ENCODE results near the gene ANKRD62.
"Not testable (repeated sequence)": the region's sequence is repeated elsewhere in the genome, so short reads cannot be mapped to it uniquely, and the experiment has no call there.

The ANKRD62 gene

DNA sequence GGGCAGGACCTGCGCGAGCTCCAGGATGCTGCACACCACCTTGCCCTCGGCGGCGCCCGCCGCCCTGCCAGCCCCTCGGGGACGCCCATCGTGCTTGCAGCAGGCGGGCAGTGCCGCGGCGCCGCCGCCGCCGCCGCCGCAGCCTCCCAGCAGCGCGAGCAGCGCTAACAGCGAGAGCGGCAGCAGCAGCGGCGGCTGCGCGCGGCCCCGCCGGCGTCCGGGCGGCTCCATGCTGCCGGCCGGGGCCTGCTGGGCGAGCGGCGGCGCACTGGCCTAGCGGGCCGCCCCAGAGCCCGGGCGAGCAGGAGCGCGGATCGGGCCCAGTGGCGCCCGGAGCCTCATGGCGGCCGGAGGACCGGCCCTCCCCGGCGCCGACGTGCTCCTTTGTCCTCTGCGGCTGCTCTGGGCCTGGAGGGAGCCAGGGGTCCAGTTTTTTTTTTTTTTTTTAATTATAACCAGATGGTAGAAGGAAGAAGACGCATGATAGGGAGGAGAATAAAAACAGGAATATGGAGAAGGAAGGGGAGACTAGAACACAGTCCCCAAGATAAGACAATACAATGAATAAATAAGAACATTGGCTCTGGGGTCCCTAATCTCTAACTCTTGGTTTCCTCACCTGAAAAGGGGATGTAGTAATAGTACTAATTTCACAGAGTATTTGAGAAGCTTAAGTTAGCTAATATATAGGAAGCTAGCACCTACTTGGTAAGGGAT, 17.1 kb upstream of the ANKRD62 start:
- TF ChIP-seq, protein P1, sequence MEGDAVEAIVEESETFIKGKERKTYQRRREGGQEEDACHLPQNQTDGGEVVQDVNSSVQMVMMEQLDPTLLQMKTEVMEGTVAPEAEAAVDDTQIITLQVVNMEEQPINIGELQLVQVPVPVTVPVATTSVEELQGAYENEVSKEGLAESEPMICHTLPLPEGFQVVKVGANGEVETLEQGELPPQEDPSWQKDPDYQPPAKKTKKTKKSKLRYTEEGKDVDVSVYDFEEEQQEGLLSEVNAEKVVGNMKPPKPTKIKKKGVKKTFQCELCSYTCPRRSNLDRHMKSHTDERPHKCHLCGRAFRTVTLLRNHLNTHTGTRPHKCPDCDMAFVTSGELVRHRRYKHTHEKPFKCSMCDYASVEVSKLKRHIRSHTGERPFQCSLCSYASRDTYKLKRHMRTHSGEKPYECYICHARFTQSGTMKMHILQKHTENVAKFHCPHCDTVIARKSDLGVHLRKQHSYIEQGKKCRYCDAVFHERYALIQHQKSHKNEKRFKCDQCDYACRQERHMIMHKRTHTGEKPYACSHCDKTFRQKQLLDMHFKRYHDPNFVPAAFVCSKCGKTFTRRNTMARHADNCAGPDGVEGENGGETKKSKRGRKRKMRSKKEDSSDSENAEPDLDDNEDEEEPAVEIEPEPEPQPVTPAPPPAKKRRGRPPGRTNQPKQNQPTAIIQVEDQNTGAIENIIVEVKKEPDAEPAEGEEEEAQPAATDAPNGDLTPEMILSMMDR (IDR thresholded peaks at IDR 0.05; ENCODE audit: extremely low read depth, insufficient read depth, missing control alignments) = no peak
- DNase-seq (ENCODE audit: low spot score) = peak; percentile 51
- in situ Hi-C loops (cut with MboI; ENCODE audit: low pct_unique_long_range_greater_than_20kb, low sequenced_read_pairs, unreplicated experiment) = no loop called here

DNA sequence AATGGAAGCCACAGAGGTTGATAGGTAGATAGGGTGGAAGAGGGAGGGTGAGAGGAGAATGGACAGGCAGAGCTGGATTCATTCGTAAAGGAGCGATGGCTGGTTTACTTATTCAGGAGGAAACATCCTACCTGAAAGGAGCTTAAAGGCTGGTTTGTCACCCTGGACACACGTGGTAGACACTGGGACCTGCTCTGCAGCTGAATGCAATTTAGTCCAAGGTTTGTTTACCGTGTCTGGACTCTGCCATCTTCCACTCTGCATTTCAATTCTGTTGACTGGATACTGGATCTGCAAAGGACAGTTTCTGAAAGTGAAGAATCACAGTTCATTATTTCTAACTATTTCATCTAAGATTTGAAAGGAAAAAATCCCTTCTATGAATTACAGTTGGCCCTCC, 15.6 kb upstream of the ANKRD62 start:
- DNase-seq (ENCODE audit: low spot score); in situ Hi-C loops (cut with MboI; ENCODE audit: low pct_unique_long_range_greater_than_20kb, low sequenced_read_pairs, unreplicated experiment): not testable (repeated sequence)

DNA sequence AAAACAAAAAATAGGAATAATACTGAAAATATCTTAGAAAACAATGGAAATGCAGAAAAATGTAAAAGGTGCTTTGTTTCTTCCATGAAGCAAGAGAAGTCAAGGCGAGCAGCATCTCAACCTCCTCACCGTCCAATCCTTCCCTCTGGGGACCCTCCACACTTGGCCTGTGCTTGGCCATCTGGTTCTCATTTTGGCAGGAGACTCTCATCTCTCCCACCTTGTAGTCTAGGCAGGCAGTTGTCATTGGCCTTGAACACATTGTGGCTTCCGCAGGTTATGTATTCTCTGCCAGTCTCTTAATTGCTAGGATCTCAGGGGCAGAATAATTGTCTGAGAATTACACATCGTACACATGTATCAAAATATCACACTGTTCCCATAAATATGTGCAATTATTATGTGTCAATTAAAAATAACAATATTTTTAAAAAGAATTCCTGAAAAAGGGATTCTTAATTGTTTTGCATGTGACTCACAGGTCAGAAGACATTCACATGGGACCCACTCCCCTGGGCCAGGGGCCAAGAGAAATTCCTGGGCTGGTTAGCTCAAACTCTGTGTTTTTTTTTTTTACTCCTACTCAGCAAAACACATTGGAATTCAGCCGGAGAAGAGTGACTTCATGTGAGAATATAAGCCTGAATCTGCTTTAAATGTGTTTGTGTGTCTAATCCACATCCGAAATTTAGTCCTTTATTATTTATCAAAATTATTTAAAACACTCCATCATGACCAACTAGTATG, 14.0 kb upstream of the ANKRD62 start:
- in situ Hi-C loops (cut with MboI; ENCODE audit: low pct_unique_long_range_greater_than_20kb, low sequenced_read_pairs, unreplicated experiment) = no loop called here
- TF ChIP-seq, protein P1 (IDR thresholded peaks at IDR 0.05; ENCODE audit: extremely low read depth, insufficient read depth, missing control alignments) = no peak
- no peak for DNase-seq (ENCODE audit: low spot score)

DNA sequence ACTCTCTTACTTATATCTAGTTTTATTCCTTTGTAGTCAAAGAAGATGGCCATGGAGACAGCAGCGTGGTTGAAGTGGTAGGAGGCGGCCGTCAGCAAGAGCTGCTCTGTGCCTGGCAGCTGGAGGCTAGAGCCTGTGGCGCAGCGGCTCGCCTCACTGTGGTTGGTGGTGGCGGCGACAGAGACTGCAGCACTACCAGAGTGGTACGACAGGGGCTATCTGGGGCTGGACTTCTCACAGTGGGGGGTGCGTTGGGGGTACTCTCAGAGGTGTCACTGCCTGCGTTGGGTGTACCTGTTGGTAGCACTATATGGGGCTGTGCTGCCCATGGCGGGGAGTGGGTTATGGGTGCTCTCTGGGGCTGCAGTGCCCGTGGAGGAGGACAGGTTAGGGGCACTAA, 8.5 kb upstream of the ANKRD62 start:
- in situ Hi-C loops (cut with MboI; ENCODE audit: low pct_unique_long_range_greater_than_20kb, low sequenced_read_pairs, unreplicated experiment) = no loop called here
- no peak for DNase-seq (ENCODE audit: low spot score)
- TF ChIP-seq, protein P1 (IDR thresholded peaks at IDR 0.05; ENCODE audit: extremely low read depth, insufficient read depth, missing control alignments) = no peak

DNA sequence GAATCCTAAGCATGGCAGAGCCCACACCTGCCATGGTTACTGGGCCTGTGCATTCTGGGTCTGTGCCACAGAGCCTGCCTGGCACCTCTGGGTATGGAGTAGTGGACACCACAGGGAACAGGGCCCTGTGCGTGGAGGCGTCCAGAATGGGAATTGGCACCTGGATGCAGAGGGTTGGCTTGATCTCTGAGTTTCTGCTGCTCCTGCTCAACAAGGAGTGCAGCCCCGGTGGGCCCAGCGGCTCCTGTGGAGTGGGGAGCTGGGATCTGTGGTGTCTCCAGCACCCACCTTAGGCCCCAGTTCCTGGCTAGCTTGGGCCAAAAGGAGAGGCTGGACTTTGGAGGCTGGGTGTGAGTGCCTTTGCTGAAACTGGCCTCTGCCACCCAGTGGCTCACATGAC, 7.9 kb upstream of the ANKRD62 start:
- TF ChIP-seq, protein P1 (IDR thresholded peaks at IDR 0.05; ENCODE audit: extremely low read depth, insufficient read depth, missing control alignments) = no peak
- in situ Hi-C loops (cut with MboI; ENCODE audit: low pct_unique_long_range_greater_than_20kb, low sequenced_read_pairs, unreplicated experiment) = no loop called here
- no peak for DNase-seq (ENCODE audit: low spot score)

DNA sequence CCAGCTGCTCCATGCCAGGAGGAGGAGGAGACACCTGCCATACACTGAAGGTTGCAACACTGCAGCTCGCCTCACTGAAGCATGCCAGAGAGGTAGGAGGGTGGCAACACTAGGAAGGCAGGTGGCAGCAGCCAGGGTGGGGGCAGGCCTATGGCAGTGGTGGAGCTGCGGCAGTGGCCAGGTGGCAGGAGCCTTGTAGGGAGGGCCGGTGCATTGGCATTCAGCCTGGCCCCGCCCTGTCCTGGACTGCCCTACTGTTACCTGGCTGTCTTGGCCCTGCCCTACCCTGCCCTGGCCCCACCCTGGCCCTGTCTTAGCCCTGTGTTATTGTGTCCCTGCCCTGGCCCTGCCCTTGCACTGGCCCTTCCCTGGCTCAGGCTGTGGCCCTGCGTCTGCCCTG, 7.4 kb upstream of the ANKRD62 start:
- TF ChIP-seq, protein P1 (IDR thresholded peaks at IDR 0.05; ENCODE audit: extremely low read depth, insufficient read depth, missing control alignments) = no peak
- no peak for DNase-seq (ENCODE audit: low spot score)
- in situ Hi-C loops (cut with MboI; ENCODE audit: low pct_unique_long_range_greater_than_20kb, low sequenced_read_pairs, unreplicated experiment) = no loop called here
